ENCODE measurements around the gene ZBTB9. TPM values are rescaled to one million over a fixed set of nuclear protein-coding genes. Genes with fewer than 3 reads are reported as not detected.

Gene ZBTB9
- total RNA-seq, 2 experiments from 2014 or later, result 5.5 to 5.7 TPM

DNA sequence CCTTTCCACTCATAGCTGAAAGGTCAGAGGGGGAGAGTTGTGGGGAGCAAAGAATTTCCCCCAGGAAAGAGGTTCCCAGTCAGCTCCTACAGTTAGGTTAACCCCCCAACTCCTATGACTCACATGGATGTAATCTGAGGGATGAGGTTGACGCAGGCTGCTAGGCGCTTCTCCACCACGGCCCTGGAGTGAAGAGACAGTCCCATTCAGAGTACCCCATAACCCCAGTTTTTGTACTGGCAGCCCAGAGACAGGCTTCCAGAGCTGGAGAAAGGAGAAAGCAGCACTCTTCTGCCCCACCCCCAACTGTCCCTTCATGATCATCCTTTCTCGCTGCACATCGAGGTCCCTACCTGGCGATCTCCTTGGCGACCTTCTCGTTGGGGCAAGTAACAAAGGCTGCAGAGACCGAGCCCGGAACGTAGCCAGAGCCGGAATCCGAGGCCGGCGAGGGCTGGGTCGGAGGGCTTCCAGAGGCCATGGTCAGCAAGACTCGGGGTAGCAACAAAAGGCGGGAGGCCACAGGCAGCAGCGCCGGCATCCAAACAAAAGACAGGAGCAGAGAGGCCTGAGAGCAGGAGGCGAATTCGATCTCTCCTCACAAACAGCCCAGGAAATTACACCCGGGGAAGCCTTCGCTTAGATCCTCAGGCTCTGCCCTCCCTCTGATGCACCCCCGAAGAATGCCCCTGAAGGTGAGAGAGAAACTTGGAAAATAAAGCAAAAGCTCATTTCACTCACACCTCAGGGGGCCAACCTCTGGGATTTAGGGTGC, 37.1 kb upstream of the ZBTB9 start:
- Mint-ChIP-seq H3K9me3 (no peaks in the 10 kb centered on the region), H3K4me1 (ENCODE audit: low read depth) (peaks cover 87% of the 10 kb centered on the region), H3K36me3 (ENCODE audit: low read depth) (peaks cover 59% of the 10 kb centered on the region), H3K27ac (peak overlapping the region; percentile 98), H3K4me3 (peak overlapping the region; percentile 92), H3K27me3 (no peaks in the 10 kb centered on the region)
- Histone ChIP-seq H3K9me3 (ENCODE audit: control insufficient read depth in 1 of 2, insufficient read depth in 1 of 2, low read length in 2 of 2) (no peaks in the 10 kb centered on the region), H3K4me3 (ENCODE audit: low read length) (peak overlapping the region; percentile 82), H3K4me1 (ENCODE audit: insufficient read depth, low read length) (peaks cover 83% of the 10 kb centered on the region), H3K36me3 (ENCODE audit: insufficient read depth, low read length) (peaks cover 40% of the 10 kb centered on the region), H3K27ac (ENCODE audit: low read depth in 1 of 2, low read length in 2 of 2) (peak overlapping the region; percentile 94), H3K27me3 (ENCODE audit: control insufficient read depth in 1 of 2, insufficient read depth in 2 of 2, low read length in 2 of 2) (no peaks in the 10 kb centered on the region)
- POLR2A ChIA-PET, result interaction anchor here (0.8 to 4.8 kb wide), 15 partner anchors 8 to 1445 kb away, joined by 3 to 60 read pairs (median 11); partner anchors contain the start of genes B3GALT4, HLA-DPA1, PFDN6 and RPS18
- intact Hi-C loops (cut with DNase I, micrococcal nuclease), result loop anchor here (2.0 to 5.0 kb wide), 2 partner anchors 13 to 105 kb away; partner anchors contain the start of gene TAPBP (in 1 of the 2)
- DNase-seq (peak in 4 of 14 experiments; percentile 29 to 65 (median 51)), ATAC-seq (ENCODE audit: poor library complexity) (no peak)
- TF ChIP-seq CTCF (IDR thresholded peaks at IDR 0.05), result no peak
- CTCF ChIA-PET, result interaction anchor here (0.6 to 3.2 kb wide), 6 partner anchors 8 to 294 kb away, joined by 3 to 9 read pairs (median 4); partner anchors contain the start of genes B3GALT4 and UQCC2

DNA sequence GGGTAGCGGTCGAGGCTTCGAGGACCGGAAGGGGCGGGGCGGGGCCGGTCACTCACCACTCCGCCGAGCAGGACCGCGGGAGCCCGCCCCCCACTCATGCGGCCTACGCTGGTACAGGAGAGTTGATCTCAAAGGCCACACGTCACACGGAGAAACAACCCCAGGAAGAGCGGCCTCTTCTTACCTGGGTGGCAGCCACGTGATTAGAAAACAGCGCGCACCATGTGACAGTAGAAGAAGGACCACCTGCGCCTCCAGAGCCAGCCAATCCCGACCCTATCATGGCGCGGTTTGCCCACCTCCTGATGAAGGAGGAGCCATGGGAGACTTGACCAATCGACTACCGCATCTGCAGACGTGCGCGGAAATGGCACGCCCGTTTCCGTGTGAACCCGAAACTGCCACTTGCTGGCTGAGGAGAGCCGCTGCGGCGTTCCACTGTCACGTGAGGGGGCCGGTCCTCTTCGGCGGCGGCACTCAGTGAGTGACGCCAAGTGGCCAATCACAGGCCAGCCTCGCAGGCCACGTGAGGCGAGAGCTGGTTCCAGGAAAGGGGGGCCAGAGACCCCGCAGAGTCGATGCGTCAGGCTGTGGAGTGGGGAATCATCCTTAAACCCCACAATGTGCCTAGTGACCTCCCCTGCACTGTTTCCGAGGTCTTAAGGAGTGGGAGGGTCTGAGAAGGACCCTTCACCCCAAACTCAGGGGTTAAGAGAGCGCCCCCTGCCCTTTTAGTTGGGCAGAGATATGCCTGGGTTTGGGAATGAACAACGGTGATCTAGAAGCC, 36.3 kb upstream of the ZBTB9 start, which contains the start of gene CUTA:
CUTA (minus strand) TSS at position 205 of the 787 bp plus-strand sequence; CDS start at position 98, 107 bp downstream.
- Mint-ChIP-seq H3K4me1 (ENCODE audit: low read depth) (peaks cover 79% of the 10 kb centered on the region), H3K4me3 (peak within 1 kb of the TSS; percentile 92), H3K9me3 (no peaks in the 10 kb centered on the region), H3K27ac (peak within 1 kb of the TSS; percentile 98), H3K36me3 (ENCODE audit: low read depth) (peaks cover 51% of the 10 kb centered on the region), H3K27me3 (no peaks in the 10 kb centered on the region)
- Histone ChIP-seq H3K27me3 (ENCODE audit: control insufficient read depth in 1 of 2, insufficient read depth in 2 of 2, low read length in 2 of 2) (no peaks in the 10 kb centered on the region), H3K27ac (ENCODE audit: low read depth in 1 of 2, low read length in 2 of 2) (peak within 1 kb of the TSS; percentile 97 to 99), H3K9me3 (ENCODE audit: control insufficient read depth in 1 of 2, insufficient read depth in 1 of 2, low read length in 2 of 2) (no peaks in the 10 kb centered on the region), H3K4me3 (ENCODE audit: low read length) (peak within 1 kb of the TSS; percentile 82), H3K36me3 (ENCODE audit: insufficient read depth, low read length) (peaks cover 32% of the 10 kb centered on the region), H3K4me1 (ENCODE audit: insufficient read depth, low read length) (peaks cover 77% of the 10 kb centered on the region)
- intact Hi-C loops (cut with DNase I, micrococcal nuclease), result loop anchor here (1.0 to 5.0 kb wide), 6 partner anchors 8 to 106 kb away; partner anchors contain the start of genes TAPBP (in 1 of the 2) and ZBTB9 (in 1 of the 2)
- peak; percentile 30 for TF ChIP-seq CTCF (IDR thresholded peaks at IDR 0.05)
- POLR2A ChIA-PET, result interaction anchor here (0.8 to 4.8 kb wide), 18 partner anchors 8 to 1446 kb away, joined by 3 to 60 read pairs (median 10); partner anchors contain the start of genes B3GALT4, HLA-DPA1, PFDN6 and PHF1
- ATAC-seq (ENCODE audit: poor library complexity), result peak; percentile 85
- CTCF ChIA-PET, result interaction anchor here (0.6 to 3.2 kb wide), 5 partner anchors 8 to 427 kb away, joined by 3 to 9 read pairs (median 4); partner anchors contain the start of genes B3GALT4 and UQCC2
- peak; percentile 97 to 100 (median 98) for DNase-seq
